ENCODE measurements around the gene HTR7.
"Not testable (repeated sequence)": the region's sequence is repeated elsewhere in the genome, so short reads cannot be mapped to it uniquely, and the experiment has no call there.

Gene HTR7

GRCh38 chr10:90857635-90858460 is at the start of gene HTR7:
HTR7 (minus strand) TSS chr10:90858039; CDS start chr10:90857671, 368 bp downstream.
- no peak for DNase-seq (ENCODE audit: low read depth)

GRCh38 chr10:90906596-90906995 is 48.8 kb upstream of the HTR7 start:
- DNase-seq (ENCODE audit: low read depth), result no peak
- H3K4me3 ChIP-seq (ENCODE audit: low read depth, low read length), result no peak overlapping the region

More at GRCh38 chr10:90857635-90858460, at the start of gene HTR7:
- peak within 1 kb of the TSS; percentile 71 for H3K4me3 ChIP-seq (ENCODE audit: low read depth, low read length)

GRCh38 chr10:90905925-90906324 is 48.1 kb upstream of the HTR7 start:
- H3K4me3 ChIP-seq (ENCODE audit: low read depth, low read length), result no peak overlapping the region
- DNase-seq (ENCODE audit: low read depth), result no peak

GRCh38 chr10:90896916-90897315 is 39.1 kb upstream of the HTR7 start:
- DNase-seq (ENCODE audit: low read depth); H3K4me3 ChIP-seq (ENCODE audit: low read depth, low read length): not testable (repeated sequence)

- no peak for DNase-seq (ENCODE audit: low read depth)
Measured at GRCh38 chr10:90893190-90893589, 35.4 kb upstream of the HTR7 start.

GRCh38 chr10:90890347-90890746 is 32.5 kb upstream of the HTR7 start:
- no peak overlapping the region for H3K4me3 ChIP-seq (ENCODE audit: low read depth, low read length)
- no peak for DNase-seq (ENCODE audit: low read depth)

More at GRCh38 chr10:90893190-90893589, 35.4 kb upstream of the HTR7 start:
- no peak overlapping the region for H3K4me3 ChIP-seq (ENCODE audit: low read depth, low read length)

- no peak overlapping the region for H3K4me3 ChIP-seq (ENCODE audit: low read depth, low read length)
- DNase-seq (ENCODE audit: low read depth), result no peak
Measured at GRCh38 chr10:90889636-90890035, 31.8 kb upstream of the HTR7 start.

GRCh38 chr10:90888387-90888786 is 30.5 kb upstream of the HTR7 start:
- no peak for DNase-seq (ENCODE audit: low read depth)
- no peak overlapping the region for H3K4me3 ChIP-seq (ENCODE audit: low read depth, low read length)

- H3K4me3 ChIP-seq (ENCODE audit: low read depth, low read length), result no peak overlapping the region
- DNase-seq (ENCODE audit: low read depth), result no peak
Measured at GRCh38 chr10:90887555-90887954, 29.7 kb upstream of the HTR7 start.

- H3K4me3 ChIP-seq (ENCODE audit: low read depth, low read length), result no peak overlapping the region
- peak; percentile 58 for DNase-seq (ENCODE audit: low read depth)
Measured at GRCh38 chr10:90885176-90885575, 27.3 kb upstream of the HTR7 start.

- peak; percentile 60 for DNase-seq (ENCODE audit: low read depth)
- no peak overlapping the region for H3K4me3 ChIP-seq (ENCODE audit: low read depth, low read length)
Measured at GRCh38 chr10:90884431-90884830, 26.6 kb upstream of the HTR7 start.

- DNase-seq (ENCODE audit: low read depth); H3K4me3 ChIP-seq (ENCODE audit: low read depth, low read length): not testable (repeated sequence)
Measured at GRCh38 chr10:90880059-90880719, 22.4 kb upstream of the HTR7 start.

- DNase-seq (ENCODE audit: low read depth), result no peak
- H3K4me3 ChIP-seq (ENCODE audit: low read depth, low read length), result no peak overlapping the region
Measured at GRCh38 chr10:90879062-90879461, 21.2 kb upstream of the HTR7 start.

- no peak for DNase-seq (ENCODE audit: low read depth)
- peak overlapping the region; percentile 71 for H3K4me3 ChIP-seq (ENCODE audit: low read depth, low read length)
Measured at GRCh38 chr10:90872648-90873020, 14.8 kb upstream of the HTR7 start.

- DNase-seq (ENCODE audit: low read depth), result peak; percentile 49
- H3K4me3 ChIP-seq (ENCODE audit: low read depth, low read length), result peak within 1 kb of the TSS; percentile 71
Measured at GRCh38 chr10:90871766-90872647, 14.2 kb upstream of the HTR7 start, which contains the start of gene RPP30. RPP30 (plus strand) TSS chr10:90871974; CDS start chr10:90871987, 13 bp downstream.

- H3K4me3 ChIP-seq (ENCODE audit: low read depth, low read length), result peak overlapping the region; percentile 71
- DNase-seq (ENCODE audit: low read depth), result peak; percentile 51
Measured at GRCh38 chr10:90871279-90871765, 13.5 kb upstream of the HTR7 start.

GRCh38 chr10:90866050-90866598 is 8.3 kb upstream of the HTR7 start:
- H3K4me3 ChIP-seq (ENCODE audit: low read depth, low read length), result no peak overlapping the region
- no peak for DNase-seq (ENCODE audit: low read depth)

GRCh38 chr10:90865401-90865800 is 7.6 kb upstream of the HTR7 start:
- H3K4me3 ChIP-seq (ENCODE audit: low read depth, low read length), result no peak overlapping the region
- no peak for DNase-seq (ENCODE audit: low read depth)

- H3K4me3 ChIP-seq (ENCODE audit: low read depth, low read length), result no peak overlapping the region
- DNase-seq (ENCODE audit: low read depth), result no peak
Measured at GRCh38 chr10:90862908-90863514, 5.2 kb upstream of the HTR7 start.

Data from skeletal muscle cell (primary cell).